OCI-M1 (cell line): ENCODE measurements around the gene MAP2K4.
"Not testable (repeated sequence)": the region's sequence is repeated elsewhere in the genome, so short reads cannot be mapped to it uniquely, and the experiment has no call there.

Experiments used
- DNase-seq: peaks from one replicate; lab custom pipeline; 2025; lab: John Stamatoyannopoulos, UW

MAP2K4 gene

DNA sequence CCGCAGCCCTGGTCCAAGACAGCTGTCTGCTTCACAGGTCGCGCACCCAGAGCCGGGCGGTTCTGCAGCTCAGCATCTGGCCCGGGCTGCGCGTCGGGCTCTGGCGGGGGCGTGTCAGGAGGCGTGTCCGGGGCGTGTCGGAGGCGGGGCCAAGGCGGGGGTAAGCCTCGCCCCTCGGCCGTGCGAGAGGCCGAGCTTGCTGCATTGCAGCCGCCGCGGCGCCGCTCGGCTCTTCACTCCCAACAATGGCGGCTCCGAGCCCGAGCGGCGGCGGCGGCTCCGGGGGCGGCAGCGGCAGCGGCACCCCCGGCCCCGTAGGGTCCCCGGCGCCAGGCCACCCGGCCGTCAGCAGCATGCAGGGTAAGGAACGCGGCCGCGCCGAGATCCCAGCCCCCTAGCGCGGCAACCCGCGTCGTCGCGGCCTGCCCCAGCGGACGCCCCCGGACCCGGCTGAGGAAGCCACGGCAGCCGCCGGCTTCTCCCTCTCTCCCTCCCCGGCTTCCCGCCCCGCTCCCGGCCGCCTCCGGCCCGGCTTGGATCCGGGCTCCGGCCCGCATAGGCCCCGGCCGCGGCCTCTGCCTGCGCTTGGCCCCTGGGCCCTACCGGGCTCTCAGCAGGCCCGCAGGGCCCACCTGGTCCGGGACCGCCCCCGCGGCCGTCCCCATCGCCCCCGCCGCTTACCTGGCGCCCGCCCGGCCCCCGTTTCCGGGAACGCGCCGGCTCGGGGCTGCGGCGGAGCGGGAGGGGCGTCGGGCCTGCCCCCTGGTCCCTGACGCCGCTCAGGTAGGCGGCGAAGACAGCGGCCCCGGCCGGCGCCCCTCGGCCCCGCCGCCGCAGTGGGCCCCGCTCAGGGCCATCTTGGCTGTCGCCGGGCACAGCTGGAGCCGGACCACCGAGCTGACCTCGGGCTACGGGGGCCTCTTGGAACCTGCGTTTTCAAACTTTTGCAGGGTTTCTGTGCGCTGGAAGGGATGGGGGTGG is at the start of gene MAP2K4:
Gene MAP2K4 (plus strand): TSS at position 236 of the 981 bp plus-strand sequence. CDS start 10 bp downstream, at position 246.
- DNase-seq: peak; percentile 83

DNA sequence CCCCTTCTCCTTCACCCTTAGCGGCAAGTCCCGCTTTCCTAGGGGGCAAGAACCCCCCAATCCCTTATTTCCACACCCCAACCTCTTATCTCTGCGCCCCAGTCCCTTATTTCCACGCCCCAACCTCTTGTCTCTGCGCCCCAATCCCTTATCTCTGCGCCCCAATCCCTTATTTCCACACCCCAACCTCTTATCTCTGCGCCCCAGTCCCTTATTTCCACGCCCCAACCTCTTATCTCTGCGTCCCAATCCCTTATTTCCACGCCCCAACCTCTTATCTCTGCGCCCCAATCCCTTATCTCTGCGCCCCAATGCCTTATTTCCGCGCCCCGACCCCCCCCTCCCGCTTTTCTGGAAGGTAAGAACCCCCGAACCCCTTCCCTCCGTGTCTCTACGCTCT is 47.9 kb upstream of the MAP2K4 start:
- DNase-seq: not testable (repeated sequence)

DNA sequence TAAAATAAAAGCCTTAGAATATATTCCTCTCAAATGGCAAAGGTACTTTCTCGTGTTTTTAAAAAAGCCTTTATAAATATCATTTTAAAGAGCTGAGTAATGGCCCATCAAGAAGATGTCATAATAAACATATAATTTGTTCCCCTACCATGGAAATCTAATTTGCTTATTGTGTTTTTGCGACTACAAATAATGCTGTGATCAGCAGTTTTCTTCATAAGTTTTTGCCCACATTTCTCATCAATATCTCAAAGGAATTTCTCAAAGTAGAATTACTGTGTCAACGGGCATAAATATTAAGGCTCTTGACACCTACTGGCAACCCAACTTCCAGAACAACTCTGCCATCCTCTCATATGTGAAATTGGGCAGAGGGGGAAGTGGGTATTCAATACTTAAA is 40.9 kb upstream of the MAP2K4 start:
- DNase-seq: no peak

DNA sequence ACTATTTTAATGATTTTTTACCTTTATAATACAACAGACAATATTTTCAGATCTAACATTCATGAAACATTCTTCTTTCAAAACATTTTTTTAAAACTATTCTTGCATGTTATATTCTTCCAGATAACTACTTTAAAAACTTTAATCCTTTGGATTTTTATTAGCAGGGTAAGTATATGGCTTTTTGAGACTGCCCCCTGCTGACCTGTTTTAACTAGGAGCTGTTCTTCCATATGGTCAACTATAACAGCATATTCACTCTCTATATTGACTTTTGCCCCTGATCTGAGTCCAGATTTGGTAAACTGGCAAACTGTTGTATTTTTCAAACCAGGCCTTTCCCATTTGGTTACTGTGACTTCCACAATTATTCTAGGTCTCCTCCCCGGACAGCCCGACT is 39.9 kb upstream of the MAP2K4 start:
- peak; percentile 1 for DNase-seq

DNA sequence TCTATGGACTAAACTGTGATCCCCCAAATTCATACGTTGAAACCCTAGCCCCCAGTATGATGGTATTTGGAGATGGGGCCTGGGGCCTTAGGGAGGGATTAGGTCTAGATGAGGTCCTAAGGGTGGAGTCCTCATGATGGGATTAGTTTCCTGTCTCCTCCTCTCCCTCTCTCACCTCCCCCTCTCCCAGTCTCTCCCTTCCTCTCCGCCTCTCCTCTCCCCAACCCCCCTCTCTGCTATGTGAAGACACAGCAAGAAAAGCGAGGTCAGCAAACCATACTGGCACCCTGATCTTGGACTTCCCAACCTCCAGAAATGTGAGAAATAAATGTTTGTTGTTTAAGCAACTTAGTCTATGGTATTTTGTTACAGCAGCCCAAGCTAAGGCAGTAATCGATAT is 38.8 kb upstream of the MAP2K4 start:
- no peak for DNase-seq

DNA sequence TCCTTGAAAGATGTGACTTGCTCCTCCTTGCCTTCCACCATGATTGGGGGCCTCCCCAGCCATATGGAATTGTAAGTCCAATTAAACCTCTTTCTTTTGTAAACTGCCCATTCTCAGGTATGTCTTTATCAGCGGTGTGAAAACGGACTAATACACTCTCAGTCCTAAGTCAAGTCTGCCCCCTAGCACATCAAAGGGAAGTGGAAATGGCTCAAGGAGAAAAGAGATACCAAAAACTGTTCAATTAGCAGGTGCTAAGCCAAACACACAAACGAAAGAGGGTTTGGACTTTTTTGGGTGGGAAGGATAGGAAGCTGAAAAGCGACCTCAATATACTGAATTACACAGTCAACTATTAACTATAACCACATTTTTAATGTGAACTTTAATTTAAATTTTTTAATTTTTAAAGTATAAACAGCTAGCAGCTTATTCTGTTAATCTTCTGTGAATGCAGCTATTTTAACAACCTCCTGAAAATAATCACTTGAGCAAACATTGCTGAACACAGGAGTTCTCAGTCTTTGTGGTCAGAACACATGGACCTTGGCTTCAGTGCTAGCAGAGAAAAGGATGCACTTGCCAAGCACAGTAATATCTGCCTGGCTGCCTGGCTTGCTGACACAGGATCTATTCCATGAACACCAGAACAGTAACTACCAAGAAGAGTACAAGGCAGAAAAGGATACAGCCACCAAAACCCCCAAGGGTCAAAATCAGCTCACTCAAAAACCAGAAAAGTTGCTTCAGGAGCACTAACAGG is 34.3 kb upstream of the MAP2K4 start:
- DNase-seq: no peak

DNA sequence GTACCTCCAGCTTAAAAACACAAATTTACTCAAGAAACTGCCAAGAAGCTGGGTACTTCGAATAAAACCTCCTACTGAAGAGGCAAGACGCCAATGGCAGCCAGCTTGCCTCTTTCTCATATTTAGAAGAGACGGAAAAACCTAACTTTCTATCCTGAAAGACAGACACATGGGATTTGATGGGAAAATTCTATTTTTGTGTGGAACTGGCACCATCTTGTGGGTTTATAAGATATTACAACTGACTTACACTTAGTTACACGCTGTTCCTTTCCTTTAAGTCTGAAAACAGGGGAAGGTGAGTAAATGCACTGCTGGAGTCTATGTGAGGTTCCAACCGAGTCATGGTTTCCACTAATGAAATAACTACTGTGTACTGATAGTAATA is 33.7 kb upstream of the MAP2K4 start:
- DNase-seq: peak; percentile 40

DNA sequence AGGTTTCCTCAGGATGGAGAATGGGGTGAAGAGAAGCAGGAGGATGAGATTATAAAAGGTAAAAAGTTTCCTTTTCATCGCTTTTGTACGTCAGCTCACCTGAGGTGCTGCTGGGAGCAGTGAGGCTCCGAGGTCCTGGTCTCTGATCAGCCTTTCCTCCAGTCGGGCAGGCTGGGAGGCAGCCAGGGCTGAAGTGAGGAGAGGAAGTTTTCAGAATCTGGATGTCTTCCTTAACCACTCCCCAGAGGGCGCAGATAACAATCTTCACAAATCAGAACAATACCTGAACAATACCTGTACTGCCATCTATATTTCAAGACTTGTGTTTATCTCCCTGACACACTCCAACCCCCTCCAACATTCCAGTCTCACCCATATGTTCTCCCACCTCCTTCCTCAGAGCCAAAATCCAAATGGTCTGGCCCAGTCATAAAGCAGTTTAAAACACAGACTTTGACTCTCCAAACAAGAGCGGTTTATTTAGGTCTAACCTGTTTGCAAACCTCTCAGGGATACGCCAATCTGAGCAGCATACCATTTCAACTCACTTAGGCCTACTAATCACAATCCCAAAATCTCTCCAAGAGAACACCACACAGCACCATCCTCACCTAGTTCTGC is 30.2 kb upstream of the MAP2K4 start:
- DNase-seq: no peak

DNA sequence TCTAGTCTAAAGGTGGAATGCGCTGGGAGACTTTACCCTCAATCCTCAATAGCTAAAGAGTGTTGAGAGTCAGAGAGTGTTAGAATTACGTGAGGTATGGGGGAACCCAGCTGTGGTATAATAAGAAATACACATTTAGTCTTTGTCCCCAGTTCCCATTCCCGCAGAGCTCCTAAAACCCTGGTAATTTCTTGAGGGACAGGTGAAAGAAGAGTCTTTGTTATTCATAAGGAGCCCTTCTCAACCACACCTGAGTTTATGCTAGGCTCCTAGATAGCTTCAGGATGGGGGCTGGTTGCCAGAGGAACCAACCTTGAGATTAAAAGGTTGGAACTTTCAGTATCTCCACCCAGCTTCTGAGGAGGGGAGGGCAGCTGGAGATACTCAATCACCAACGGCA is 29.2 kb upstream of the MAP2K4 start:
- no peak for DNase-seq

DNA sequence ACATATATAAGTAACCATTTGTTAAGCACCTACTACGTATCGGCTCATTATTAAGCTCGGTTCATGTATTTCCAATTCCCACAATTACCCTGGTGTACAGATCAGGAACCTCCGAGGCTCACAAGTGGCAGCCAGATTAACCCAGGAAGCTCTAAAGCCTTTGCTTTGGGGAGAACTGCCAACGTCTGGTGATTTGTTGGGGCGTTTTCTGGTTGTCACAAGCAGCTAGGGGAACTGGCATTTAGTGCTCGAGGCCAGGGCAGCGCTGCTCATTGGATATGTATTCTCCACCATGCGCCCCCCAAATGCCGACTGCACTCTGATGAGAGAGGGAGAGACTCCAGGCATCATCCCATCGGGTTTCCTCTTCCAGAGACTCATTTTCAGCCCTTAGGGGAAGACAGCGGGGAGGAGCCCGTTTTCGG is 23.9 kb upstream of the MAP2K4 start:
- peak; percentile 59 for DNase-seq

DNA sequence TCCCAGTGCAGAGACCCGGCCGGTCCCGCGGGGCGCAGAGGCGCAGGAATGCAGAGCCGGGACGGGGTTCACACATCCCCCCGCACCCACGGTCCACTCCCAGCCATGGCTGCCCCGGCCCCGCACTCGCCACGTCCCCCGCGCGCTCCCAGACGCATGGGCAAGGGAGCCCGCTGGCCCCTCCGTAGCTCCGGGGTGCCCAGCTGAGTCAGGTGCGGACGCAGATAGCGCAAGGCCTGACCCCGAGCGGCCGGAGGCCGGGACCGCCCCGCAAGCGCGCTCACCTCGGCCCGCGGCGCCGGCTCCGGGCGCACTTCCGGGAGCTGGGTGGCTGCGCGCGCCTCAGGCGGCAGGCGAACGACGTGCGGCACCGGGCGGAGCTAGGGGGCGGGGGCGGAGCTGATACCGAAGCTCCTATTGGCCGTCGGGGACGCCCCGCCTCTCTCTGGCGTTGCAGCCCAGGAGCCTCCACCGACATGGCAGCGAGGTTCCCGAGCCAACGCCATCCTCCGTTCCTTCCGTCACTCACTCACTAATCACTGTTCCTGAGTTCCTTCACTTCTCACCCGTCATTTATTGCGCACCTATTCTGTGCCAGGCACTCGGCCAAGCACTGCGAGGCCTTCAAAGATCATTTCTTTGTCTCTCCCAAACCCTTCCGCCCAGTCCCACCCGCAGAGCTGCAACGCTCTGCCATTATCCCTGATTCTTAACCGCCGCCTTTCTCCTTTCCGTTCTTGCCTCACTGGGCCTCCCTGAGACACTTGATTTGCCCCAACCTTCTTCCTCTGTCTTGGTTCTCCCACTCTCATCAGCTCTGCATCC is 23.3 kb upstream of the MAP2K4 start, which contains the start of gene ZNF18:
Gene ZNF18 (minus strand): TSS at position 329 of the 825 bp plus-strand sequence. CDS start 4,646 bp downstream, outside the sequence.
- DNase-seq: peak; percentile 93

DNA sequence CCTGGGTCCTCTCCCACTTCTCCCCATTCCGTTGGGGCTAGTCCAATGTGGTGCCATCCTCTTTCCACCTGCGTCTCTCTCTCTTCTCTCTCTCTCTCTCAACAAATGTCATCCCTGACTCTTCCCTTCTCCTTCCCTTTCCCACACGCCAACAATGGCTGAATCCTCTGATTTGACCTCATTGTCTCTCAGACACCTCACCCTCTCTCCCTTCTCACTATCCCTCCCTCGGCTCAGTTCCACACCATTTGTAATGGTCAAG is 22.8 kb upstream of the MAP2K4 start:
- no peak for DNase-seq

DNA sequence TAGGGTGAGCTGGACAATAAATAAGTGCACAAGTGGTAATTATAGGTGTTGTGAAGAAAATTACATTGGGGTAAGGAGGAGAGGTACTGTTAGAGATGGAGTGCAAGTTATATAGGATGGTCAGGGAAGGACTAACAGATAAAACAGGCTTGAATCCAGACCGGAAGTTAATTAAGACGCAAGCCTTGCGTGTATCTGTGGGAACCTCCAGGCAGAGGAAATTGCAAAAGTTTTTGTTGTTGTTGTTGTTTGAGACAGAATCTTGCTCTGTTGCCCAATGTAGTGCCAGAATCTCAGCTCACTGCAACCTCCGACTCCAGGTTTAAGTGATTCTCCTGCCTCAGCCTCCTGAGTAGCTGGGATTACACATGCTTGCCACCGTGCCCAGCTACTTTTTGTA is 21.0 kb upstream of the MAP2K4 start:
- no peak for DNase-seq

DNA sequence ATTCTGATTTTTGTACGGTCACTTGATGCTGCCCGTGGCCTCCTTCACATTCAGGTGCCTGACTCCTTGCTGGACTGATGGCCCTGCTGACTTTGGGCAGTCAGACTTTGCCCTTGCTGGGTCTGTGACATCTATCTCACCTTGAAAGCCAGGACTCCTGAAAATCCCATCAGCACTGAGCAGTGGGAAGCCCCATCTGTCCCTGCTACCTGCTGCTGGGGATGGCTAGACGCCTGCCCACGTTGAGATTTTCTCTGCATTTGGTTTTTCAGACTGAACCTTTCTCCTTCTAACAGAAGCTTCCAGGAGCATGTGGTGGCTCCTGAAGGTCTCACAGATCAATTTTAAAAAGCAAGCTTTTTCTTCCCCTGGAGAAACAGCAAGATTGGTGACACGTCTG is 13.2 kb upstream of the MAP2K4 start:
- no peak for DNase-seq

DNA sequence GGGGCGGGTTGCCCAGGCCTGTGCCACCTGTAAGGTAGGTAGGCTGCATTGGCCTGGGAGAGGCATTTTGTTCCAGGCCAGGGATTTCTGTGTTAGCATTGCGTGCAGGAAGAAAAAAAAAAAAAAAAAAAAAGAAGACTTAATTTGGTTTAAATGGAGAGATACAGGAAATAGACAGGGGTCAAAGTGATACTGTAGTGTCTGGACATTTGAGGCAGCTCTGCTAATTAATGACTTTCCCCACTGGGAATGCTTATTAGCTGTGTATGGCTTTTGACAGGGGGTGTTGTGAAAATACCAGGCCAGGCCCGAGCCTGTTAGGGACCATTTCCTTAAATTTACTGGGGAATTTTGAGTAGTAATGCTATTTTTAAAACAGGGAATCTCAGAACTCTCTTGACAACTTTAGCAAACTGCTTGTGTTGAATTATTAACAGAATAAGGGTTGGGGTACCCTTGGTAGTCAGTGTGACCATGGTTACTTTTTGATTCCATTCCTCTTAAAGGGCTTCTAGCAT is 1.0 kb downstream of the MAP2K4 start:
- DNase-seq: no peak

DNA sequence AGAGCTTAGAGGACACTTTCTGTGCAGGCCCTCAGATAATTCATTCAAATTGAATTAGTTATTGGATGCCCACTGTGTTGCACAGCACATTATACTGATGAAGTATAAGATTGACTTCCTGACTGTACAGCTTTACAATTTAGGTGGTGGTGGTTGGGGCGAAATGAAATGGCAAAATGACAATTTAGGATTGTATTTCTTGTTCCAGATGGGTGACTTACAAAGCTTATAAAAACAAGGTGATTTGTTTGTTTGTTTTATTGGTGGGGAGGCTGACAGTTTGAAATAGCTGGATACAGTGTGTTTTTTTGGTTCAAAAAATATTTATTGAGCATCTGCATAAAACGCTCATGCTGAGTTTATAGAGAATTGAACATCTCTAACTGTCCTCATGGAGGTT is 1.6 kb downstream of the MAP2K4 start:
- no peak for DNase-seq

DNA sequence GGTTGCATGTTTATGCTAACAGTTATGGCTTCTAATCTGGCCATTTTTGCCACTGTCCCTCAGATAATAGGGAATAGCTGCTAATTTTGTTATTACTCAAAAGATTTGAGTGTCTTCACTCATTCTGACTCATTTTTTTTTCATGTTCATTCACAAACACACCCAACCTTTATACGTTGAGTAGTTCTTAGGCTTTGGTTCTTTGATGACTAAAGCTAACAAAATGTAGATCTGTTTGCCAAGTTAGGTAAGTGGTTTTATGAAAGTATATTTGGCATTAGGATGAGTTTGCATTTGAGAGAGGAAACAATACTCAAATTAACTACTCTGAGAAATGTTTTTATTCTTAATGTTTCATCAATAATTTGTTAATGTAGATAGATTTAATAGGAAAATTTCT is 3.6 kb downstream of the MAP2K4 start:
- DNase-seq: no peak

DNA sequence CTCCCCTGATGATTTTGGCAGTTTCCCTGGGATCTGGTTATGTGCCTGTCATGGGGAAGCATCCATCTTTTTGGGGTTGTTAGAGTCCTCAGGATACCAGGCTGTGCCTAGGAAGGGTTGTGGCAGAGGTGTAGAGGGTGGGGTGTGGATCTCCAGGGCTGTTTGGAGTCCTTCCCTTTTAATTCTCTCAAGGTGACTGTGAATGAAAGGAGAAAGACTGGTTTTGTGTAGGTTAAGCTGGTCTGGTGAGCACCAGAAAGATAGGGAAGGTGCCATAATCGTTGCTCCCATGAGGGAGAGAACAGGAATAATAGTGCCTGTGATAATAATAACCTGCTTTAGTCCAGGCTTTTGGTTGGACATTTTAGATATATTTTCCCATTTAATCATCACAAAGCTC is 7.0 kb downstream of the MAP2K4 start:
- no peak for DNase-seq

DNA sequence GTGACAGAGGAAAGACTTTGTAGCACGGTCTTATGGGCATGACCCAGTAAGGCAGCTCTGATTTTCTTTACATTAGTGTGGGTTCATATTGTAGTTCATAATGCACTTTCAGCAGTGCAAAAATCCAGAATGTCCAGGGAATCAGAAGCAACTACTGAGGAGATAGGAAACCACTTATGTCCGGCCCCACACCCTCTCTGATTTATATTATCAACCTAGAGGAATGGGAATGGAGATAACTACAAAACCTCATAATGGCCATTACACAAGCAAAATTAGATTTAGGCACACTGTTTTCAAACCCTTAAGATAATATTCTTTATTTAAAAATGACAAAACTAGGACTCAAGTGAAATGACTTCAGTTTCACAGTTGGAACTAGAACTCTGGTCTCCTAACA is 7.9 kb downstream of the MAP2K4 start:
- no peak for DNase-seq

DNA sequence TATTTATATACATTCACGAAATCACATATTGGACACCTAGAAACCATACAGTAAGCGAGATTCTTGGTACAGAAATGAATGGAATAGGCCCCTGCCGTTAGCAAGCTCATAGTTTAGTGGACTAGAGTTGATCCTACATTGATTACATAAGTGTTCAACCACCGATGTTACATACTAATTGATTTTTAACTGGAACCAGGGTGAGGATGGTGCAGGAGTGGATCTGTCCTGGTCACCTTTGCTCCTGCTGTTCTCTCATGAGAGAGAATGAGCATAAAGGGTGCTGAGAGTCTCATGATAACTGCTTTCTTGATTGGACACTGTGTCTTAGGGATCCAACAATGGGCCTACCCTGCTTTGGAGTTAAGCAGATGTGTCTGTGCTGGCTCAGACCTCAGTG is 13.9 kb downstream of the MAP2K4 start:
- no peak for DNase-seq

DNA sequence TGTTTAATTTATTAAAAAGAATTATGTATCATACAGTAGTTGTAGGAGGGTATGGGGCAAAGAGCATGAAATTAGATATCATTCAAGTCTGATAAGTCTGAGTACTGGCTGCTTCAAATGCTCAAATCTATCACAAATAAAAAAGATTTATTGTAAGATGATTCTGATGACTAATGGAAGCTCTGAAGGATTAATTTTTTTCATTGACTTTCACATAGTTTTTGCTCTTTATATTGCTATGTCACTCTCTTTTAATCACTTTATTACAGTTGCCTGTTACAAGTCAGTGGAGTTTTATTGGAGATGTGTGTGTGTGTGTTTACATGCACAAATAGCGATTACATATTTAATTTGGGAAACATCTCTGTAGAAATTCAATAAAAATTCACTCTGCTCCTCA is 15.0 kb downstream of the MAP2K4 start:
- no peak for DNase-seq

DNA sequence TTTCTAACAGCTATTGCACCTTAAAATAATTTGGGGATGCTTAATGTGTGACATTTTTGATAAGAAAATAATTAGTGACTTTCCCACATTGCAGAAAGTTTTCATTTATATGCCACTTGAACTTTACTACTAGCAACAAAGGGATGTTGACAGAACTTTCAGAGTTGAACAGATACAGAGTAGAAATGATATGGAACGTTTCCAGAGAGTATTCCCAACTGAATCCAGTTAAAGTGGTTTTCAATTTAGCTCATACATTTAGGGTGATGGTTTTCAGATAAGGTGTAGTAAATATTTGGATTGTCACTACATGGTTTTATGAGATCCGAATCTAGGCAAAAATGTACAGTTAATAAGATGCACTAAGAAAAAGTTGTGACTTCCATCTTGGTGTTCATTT is 17.3 kb downstream of the MAP2K4 start:
- DNase-seq: no peak
